Activated T-cell treated with anti-CD3 and anti-CD28 coated beads, Interleukin-2, amount 50 U/mL, for 4 hours (primary cell): ENCODE results near the gene LIMS1. TPM values are rescaled to one million over a fixed set of nuclear protein-coding genes. Genes with fewer than 3 reads are reported as not detected.
A peak's percentile ranks its signal among the peaks of the same experiment; 100 is the strongest.
"Not testable (repeated sequence)": the region's sequence is repeated elsewhere in the genome, so short reads cannot be mapped to it uniquely, and the experiment has no call there.

Source experiments
- ATAC-seq, 2 donors: fragments of 200-7000 bp; cut with Tn5 transposase; one replicate each; pipeline ENCODE4 v1.10.0; 2021
- DNase-seq: peaks from one replicate; pipeline ENCODE4 v3.0.0-alpha.2; 2020
- H3K27me3 Mint-ChIP-seq: one replicate; pipeline ENCODE4 v1.8.0; 2021; ENCODE audit warnings: low read depth, mixed read lengths
- H3K36me3 Mint-ChIP-seq: one replicate; pipeline ENCODE4 v1.8.0; 2022; ENCODE audit warnings: mixed read lengths; ENCODE audit not compliant: insufficient read depth
- H3K4me1 Mint-ChIP-seq: one replicate; pipeline ENCODE4 v1.8.0; 2021; ENCODE audit warnings: low read depth, mixed read lengths
- H3K4me3 Mint-ChIP-seq: one replicate; pipeline ENCODE4 v1.8.0; 2021; ENCODE audit warnings: mild to moderate bottlenecking, moderate library complexity, mixed read lengths
- H3K9me3 Mint-ChIP-seq: one replicate; pipeline ENCODE4 v1.8.0; 2021; ENCODE audit warnings: mixed read lengths
- total RNA-seq, 3 donors: library from RNA; stranded (reverse); gene quantifications; one replicate each; pipeline ENCODE4 v1.2.1, GENCODE V29; 2021

The LIMS1 gene
- total RNA-seq, 3 donors from 2014 or later, result 40.2 to 45.0 (median 41.2) TPM

- Mint-ChIP-seq H3K9me3 (no peaks in the 10 kb centered on the region), H3K4me3 (peak overlapping the region; percentile 6), H3K36me3 (no peaks in the 10 kb centered on the region), H3K27me3 (no peaks in the 10 kb centered on the region), H3K4me1 (peaks cover 19% of the 10 kb centered on the region)
- no peak for DNase-seq
- no peak for ATAC-seq
These were observed 2.0 kb downstream of the LIMS1 start for GRCh38 chr2:108536133-108536780.

- Mint-ChIP-seq H3K36me3 (no peaks in the 10 kb centered on the region), H3K4me1 (peaks cover 19% of the 10 kb centered on the region), H3K27me3 (no peaks in the 10 kb centered on the region), H3K4me3 (no peak overlapping the region), H3K9me3 (no peaks in the 10 kb centered on the region)
- ATAC-seq (no peak), DNase-seq (no peak)
These were observed 2.6 kb downstream of the LIMS1 start for GRCh38 chr2:108536911-108537310.

GRCh38 chr2:108538000-108538625, 3.8 kb downstream of the LIMS1 start:
- Mint-ChIP-seq H3K36me3 (peaks cover 4% of the 10 kb centered on the region), H3K4me3 (no peak overlapping the region), H3K27me3 (no peaks in the 10 kb centered on the region), H3K4me1 (peaks cover 16% of the 10 kb centered on the region), H3K9me3 (no peaks in the 10 kb centered on the region)
- DNase-seq (no peak), ATAC-seq (no peak)

- ATAC-seq (no peak), DNase-seq (no peak)
- Mint-ChIP-seq H3K27me3 (no peaks in the 10 kb centered on the region), H3K4me1 (peaks cover 5% of the 10 kb centered on the region), H3K36me3 (peaks cover 4% of the 10 kb centered on the region), H3K9me3 (no peaks in the 10 kb centered on the region), H3K4me3 (no peak overlapping the region)
These were observed 7.2 kb downstream of the LIMS1 start for GRCh38 chr2:108541451-108541850.

- Mint-ChIP-seq H3K4me3 (no peak overlapping the region), H3K36me3 (peaks cover 4% of the 10 kb centered on the region), H3K27me3 (no peaks in the 10 kb centered on the region), H3K9me3 (no peaks in the 10 kb centered on the region), H3K4me1 (peaks cover 5% of the 10 kb centered on the region)
- DNase-seq (no peak), ATAC-seq (no peak)
These were observed 7.8 kb downstream of the LIMS1 start for GRCh38 chr2:108542071-108542470.

GRCh38 chr2:108547606-108548005, 13.3 kb downstream of the LIMS1 start:
- Mint-ChIP-seq H3K4me1 (no peaks in the 10 kb centered on the region), H3K4me3 (no peak overlapping the region), H3K36me3 (peaks cover 2% of the 10 kb centered on the region), H3K27me3 (no peaks in the 10 kb centered on the region), H3K9me3 (no peaks in the 10 kb centered on the region)
- no peak for DNase-seq
- no peak for ATAC-seq

GRCh38 chr2:108548208-108549003, 14.1 kb downstream of the LIMS1 start:
- Mint-ChIP-seq H3K27me3 (no peaks in the 10 kb centered on the region), H3K4me1 (no peaks in the 10 kb centered on the region), H3K4me3 (no peak overlapping the region), H3K36me3 (no peaks in the 10 kb centered on the region), H3K9me3 (no peaks in the 10 kb centered on the region)
- ATAC-seq (no peak), DNase-seq (no peak)

- DNase-seq, result no peak
- Mint-ChIP-seq H3K36me3 (no peaks in the 10 kb centered on the region), H3K4me3 (no peak overlapping the region), H3K27me3 (no peaks in the 10 kb centered on the region), H3K4me1 (no peaks in the 10 kb centered on the region), H3K9me3 (no peaks in the 10 kb centered on the region)
- ATAC-seq, result no peak
These were observed 18.3 kb downstream of the LIMS1 start for GRCh38 chr2:108552566-108552965.

GRCh38 chr2:108553209-108553919, 19.1 kb downstream of the LIMS1 start:
- Mint-ChIP-seq H3K4me3 (no peak overlapping the region), H3K27me3 (no peaks in the 10 kb centered on the region), H3K9me3 (no peaks in the 10 kb centered on the region), H3K4me1 (no peaks in the 10 kb centered on the region), H3K36me3 (no peaks in the 10 kb centered on the region)
- ATAC-seq (no peak), DNase-seq (no peak)

GRCh38 chr2:108554528-108554927, 20.3 kb downstream of the LIMS1 start:
- Mint-ChIP-seq H3K4me3 (no peak overlapping the region), H3K36me3 (no peaks in the 10 kb centered on the region), H3K27me3 (no peaks in the 10 kb centered on the region), H3K4me1 (no peaks in the 10 kb centered on the region), H3K9me3 (no peaks in the 10 kb centered on the region)
- DNase-seq (no peak), ATAC-seq (no peak)

GRCh38 chr2:108555572-108555971, 21.3 kb downstream of the LIMS1 start:
- no peaks in the 10 kb centered on the region for H3K36me3 Mint-ChIP-seq
- H3K9me3 Mint-ChIP-seq, result no peaks in the 10 kb centered on the region
- no peak overlapping the region for H3K4me3 Mint-ChIP-seq
- no peak for DNase-seq
- no peaks in the 10 kb centered on the region for H3K4me1 Mint-ChIP-seq
- no peaks in the 10 kb centered on the region for H3K27me3 Mint-ChIP-seq
- ATAC-seq, result no peak

- DNase-seq, H3K4me1 Mint-ChIP-seq, H3K9me3 Mint-ChIP-seq, H3K27me3 Mint-ChIP-seq, H3K4me3 Mint-ChIP-seq, H3K36me3 Mint-ChIP-seq, ATAC-seq: not testable (repeated sequence)
These were observed 22.3 kb downstream of the LIMS1 start for GRCh38 chr2:108556581-108556980.

- no peaks in the 10 kb centered on the region for H3K36me3 Mint-ChIP-seq
- no peak for ATAC-seq
- no peak for DNase-seq
- no peak overlapping the region for H3K4me3 Mint-ChIP-seq
- H3K9me3 Mint-ChIP-seq, result no peaks in the 10 kb centered on the region
- no peaks in the 10 kb centered on the region for H3K4me1 Mint-ChIP-seq
- H3K27me3 Mint-ChIP-seq, result no peaks in the 10 kb centered on the region
These were observed 26.1 kb downstream of the LIMS1 start for GRCh38 chr2:108560241-108560811.

- DNase-seq (no peak), ATAC-seq (no peak)
- Mint-ChIP-seq H3K9me3 (no peaks in the 10 kb centered on the region), H3K4me3 (no peak overlapping the region), H3K27me3 (no peaks in the 10 kb centered on the region), H3K4me1 (peaks cover 3% of the 10 kb centered on the region), H3K36me3 (no peaks in the 10 kb centered on the region)
These were observed 26.7 kb downstream of the LIMS1 start for GRCh38 chr2:108560895-108561530.
